Raji (cell line): ENCODE results near the gene NKG7.

Experiments
- POLR2A ChIP-seq: IDR thresholded peaks from 2 replicates; pipeline ENCODE4 v1.6.1; 2011; ENCODE audit warnings: low read depth, low read length, control low read depth; ENCODE audit not compliant: insufficient read depth

NKG7 gene

GRCh38 chr19:51367565-51368365, 4.7 kb downstream of the NKG7 start:
- TF ChIP-seq POLR2A = peak; percentile 94

- TF ChIP-seq POLR2A = peak; percentile 86; the same call in 1 of the 2 replicates
These were observed 5.2 kb downstream of the NKG7 start for GRCh38 chr19:51367255-51367564.

DNA sequence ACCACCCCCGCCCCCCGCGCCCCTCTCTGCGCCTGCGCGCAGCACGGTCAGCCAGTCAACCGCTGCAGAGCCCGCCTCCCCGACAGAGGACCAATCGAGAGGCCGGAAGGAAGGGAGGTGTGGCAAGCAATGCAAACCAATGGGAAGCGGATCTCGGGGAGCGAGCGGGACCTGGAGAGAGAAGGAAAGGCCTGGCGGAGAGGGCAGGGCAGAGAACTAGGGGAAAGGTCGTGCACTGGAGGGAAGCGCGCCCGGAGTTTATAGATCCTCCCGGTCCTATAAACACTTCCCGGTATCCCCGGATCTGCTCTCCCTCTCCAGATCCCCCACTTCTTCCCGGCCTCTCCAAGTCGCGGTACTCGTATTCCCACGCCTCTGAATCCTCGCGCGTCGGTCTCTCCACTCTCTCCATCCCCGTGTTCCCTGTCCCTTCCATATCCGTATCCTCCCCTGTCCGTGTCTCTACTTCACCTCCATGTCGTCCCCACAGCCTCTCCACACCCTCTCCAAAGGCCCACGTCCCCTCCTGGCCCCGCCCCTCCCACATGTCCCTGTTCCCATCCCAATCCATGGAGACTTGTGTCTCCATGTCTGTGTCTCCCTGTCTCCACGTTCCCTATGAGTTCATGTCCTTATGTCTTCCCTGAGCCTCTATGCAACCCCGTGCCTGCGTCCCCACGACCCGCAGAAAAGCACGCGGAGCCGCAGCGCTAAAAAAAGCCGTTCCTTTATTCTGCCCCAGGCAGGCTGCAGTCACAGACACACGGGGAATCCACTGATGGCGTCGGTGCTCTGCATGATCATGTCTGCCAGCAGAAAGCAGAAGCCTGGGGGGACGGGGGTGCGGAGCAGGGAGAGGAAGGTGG, 5.8 kb downstream of the NKG7 start:
- peak; percentile 99 for TF ChIP-seq POLR2A

- TF ChIP-seq POLR2A = no peak
These were observed 6.5 kb downstream of the NKG7 start, which contains the start of gene ETFB for GRCh38 chr19:51365965-51366388. Gene ETFB, minus strand, starts transcription at chr19:51366388. Its CDS starts 62 bp downstream, at chr19:51366326.

DNA sequence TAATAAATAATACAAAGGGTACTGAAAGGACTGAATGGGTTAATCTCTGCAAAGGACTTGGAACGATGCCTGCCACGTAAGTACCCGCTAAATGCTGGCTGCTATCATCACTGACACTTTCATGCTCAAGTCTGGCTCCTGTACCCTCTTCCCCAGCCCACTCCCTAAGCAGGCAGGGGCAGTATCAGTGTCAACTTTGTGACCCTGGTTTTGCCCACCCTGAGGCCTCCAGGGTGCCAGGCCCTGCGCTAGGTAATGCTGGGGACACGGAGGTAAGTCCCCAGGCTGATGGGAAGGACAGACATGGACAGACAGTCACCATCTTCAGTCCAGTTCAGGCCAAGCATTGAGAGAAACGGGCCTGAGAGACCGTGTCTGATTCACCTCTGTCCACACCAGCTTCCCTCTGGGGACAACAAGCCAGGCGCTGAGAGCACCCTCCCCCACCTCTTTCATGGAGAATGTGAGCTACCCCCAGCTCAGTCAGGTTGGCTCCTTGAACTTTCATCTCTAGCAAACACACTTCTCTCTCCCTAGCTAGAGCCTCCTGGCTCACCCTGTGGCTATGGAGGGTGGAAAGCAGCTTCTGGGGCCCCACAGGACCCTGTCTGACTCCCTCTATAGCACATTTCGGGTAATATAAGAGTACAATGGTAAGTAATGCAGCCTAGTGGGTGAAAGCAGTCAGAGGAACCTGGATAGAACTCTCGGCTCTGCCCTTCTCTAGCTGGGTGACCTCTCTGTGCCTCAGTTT, 7.1 kb downstream of the NKG7 start:
- TF ChIP-seq POLR2A = no peak

DNA sequence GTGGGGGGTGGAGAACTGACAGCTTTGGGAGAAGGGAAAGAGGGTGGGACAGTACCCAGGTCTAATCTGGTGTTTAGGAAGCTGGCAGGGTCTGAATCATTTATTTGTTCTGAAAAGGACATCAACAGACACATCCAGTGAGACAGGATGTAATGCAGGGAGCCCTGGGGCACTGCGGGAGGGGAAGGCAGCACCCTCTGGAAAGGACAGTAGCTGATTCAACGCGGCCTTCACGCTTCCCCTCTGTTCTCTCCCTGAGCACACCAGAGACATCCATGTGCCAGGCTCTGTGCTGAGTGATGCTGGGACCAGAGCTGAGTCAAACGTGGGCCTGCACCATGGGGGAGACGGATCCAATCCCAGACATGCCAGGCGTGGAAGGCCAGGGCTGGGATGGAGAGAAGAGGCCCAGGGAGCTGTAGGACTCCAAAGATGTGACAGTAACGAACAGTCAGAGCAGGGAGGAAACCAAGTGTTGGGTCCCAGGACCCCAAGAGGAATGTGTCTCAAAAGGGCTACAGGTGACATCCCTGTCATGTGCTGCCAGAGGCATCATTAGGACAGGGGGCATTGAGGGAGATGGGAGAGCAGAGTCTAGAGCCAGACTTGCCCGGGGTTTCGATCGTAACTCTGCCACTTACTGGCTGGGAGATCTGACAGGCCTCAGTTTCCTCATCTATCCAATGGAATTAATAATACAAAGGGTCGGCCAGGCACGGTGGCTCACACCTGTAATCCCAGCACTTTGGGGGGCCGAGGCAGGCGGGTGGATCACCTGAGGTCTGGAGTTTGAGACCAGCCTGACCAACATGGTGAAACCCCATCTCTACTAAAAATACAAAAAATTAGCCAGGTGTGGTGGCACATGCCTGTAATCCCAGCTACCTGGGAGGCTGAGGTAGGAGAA, 8.0 kb downstream of the NKG7 start:
- TF ChIP-seq POLR2A = no peak

DNA sequence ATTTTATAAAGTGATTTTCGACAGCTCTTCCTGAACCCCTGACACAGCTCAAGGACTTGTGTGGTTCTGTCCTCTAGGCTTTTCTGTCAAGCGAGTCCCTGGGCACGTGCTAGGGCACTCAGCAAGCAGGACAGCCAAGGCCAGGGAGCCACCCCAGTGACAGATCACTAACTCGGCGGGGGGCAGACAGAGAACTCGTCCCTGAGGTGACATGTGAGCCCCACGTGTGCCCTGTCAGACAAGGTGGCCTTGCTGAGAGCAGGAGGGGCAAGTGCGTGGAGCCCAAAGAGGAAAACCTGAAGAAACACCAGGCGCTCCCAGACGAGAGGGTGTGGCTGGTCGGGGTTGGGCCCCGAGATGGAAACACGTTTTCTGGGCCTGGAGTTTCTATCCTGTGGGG, 11.2 kb downstream of the NKG7 start:
- no peak for TF ChIP-seq POLR2A

- TF ChIP-seq POLR2A = no peak
These were observed 13.2 kb downstream of the NKG7 start for GRCh38 chr19:51359294-51359693.

DNA sequence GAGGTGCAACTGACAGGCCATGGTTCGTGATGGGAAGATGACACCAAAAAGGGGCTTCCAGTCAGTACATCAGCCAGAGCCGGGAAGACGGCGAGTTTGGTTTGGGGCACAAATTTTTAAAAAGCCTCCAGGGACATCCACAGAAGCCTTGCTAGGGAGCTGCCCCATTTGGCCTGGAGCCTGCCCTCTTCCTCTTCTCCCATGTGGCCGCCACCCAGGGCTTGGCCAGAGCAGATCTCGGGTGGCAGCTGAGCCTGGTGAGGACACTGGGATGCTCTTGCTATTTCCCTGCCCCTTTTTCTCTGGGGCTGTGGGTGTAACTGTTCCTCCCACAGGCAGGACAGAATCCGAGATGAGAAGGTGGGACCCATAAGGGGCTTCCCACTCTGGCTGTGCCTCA, 14.5 kb downstream of the NKG7 start:
- no peak for TF ChIP-seq POLR2A

GRCh38 chr19:51356159-51356801, 16.2 kb downstream of the NKG7 start:
- no peak for TF ChIP-seq POLR2A

DNA sequence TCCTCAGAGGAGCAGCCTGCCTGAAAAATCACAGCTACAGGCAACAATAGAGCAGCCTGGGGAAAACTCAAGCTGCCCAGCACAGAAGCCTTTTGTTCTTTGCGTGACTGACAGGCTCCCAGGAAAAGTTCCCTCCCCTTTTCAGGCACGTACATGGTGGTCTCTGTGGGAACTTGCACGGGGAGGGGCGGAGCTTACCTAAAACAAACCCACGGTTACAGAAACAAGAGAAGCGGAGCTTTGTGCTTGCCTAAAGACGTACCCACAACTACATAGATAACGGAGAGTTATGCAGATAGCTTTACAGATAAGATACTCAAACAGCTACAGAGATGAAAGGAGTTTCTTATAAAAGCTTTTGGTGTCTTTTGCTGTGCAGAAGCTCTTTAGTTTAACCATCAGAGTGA, 17.7 kb downstream of the NKG7 start:
- no peak for TF ChIP-seq POLR2A

DNA sequence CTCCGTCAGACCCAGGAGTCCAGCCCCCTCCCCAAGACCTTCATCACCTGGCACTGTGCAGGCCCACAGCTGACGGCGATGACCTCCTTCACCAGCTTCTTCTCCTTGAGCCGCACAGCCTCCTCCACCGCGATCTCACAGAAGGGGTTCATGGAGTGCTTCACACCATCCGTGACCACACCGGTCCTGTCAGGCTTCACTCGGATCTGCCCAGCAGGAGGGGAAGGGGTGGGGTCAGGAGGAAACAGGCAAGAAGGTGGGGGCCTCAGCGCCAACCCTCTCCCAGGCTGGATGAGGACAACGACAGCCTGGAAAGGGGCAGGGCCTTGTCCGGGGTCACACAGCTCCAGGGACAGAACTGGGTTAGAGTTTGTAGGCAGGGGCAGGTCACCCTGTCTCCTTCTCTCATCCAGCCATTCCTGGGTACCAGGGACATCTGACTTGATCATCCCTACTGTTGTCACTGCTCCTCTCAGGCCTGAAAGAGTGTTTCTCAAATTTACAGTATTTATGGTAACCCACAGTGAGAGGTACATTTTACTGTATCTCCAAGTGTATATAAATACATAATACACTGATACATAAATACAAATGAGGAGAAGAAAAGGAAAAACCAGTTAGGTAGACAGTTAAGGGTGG, 18.2 kb downstream of the NKG7 start:
- no peak for TF ChIP-seq POLR2A

DNA sequence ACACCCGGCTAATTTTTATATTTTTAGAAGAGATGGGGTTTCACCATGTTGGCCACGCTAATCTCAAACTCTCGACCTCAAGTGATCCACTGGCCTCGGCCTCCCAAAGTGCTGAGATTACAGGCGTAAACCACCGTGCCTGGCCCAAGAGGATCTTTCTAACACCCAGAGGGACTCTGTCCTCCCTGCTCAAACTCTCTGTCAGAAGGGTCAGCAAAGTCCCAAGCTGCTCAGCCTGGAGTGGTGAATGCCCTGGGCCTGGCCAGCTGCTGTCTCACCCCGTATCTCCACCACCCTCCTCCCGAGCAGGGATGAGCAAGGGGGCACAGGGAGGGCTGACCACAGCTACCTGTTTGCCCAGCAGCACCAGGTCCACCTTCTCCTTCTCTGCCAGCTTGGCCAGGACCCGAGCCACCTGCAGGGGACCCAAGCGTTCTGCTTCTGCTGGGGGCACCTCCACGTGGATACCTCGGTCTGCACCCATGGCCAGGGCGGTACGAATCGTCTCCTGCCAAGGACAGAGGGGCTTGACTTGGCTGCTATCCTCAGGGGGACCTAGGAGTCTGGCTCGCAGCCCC, 19.6 kb downstream of the NKG7 start:
- TF ChIP-seq POLR2A = no peak
